ENCODE measurements around the gene MKRN2OS. TPM values are rescaled to one million over a fixed set of nuclear protein-coding genes. Genes with fewer than 3 reads are reported as not detected.

Gene MKRN2OS
- 0.92 TPM for total RNA-seq

GRCh38 chr3:12545473-12545791 is at the start of gene MKRN2OS:
Gene MKRN2OS (minus strand): TSS chr3:12545499. CDS start chr3:12545464, 35 bp downstream.

GRCh38 chr3:12556690-12557472 is 11.6 kb upstream of the MKRN2OS start, which contains the start of gene MKRN2:
Gene MKRN2 (plus strand): TSS chr3:12557087. CDS start chr3:12557151, 64 bp downstream.

Small RNAs within 50 kb of the gene (small RNA-seq; reads per million reads assigned to genes)
- gene RF00017 (not detected), gene RNA5SP123 (not detected), gene RNU6-377P (not detected)

Other genes with a start within 250 kb of the MKRN2OS start
- 33.4 TPM for gene TSEN2, start 61.0 kb downstream of the MKRN2OS start, total RNA-seq
- gene MKRN2, start 11.6 kb upstream of the MKRN2OS start, total RNA-seq = 34.1 TPM
- 110 TPM for gene RAF1, start 118.6 kb upstream of the MKRN2OS start, total RNA-seq
- gene TMEM40, start 213.8 kb upstream of the MKRN2OS start, total RNA-seq = not detected